Skin epidermis (tissue), 12 donors: ENCODE measurements around the gene DENND4A.
"Not testable (repeated sequence)": the region's sequence is repeated elsewhere in the genome, so short reads cannot be mapped to it uniquely, and the experiment has no call there.

Source experiments
- H3K27ac ChIP-seq, 21 experiments: fragments of 200-600 bp; sonication (generic) in 11 of 21; one replicate each; pipeline ENCODE4 v1.5.0; 2020; ENCODE audit warnings: mild to moderate bottlenecking in 3 of 21, inconsistent platforms in 2 of 21, moderate library complexity in 2 of 21
- H3K4me3 ChIP-seq, 7 experiments: fragments of 200-600 bp; sonication (generic) in 2 of 7; one replicate each; pipeline ENCODE4 v1.5.0; 2020; ENCODE audit warnings: inconsistent platforms in 2 of 7, mild to moderate bottlenecking in 2 of 7, moderate library complexity in 1 of 7

The DENND4A gene

DNA sequence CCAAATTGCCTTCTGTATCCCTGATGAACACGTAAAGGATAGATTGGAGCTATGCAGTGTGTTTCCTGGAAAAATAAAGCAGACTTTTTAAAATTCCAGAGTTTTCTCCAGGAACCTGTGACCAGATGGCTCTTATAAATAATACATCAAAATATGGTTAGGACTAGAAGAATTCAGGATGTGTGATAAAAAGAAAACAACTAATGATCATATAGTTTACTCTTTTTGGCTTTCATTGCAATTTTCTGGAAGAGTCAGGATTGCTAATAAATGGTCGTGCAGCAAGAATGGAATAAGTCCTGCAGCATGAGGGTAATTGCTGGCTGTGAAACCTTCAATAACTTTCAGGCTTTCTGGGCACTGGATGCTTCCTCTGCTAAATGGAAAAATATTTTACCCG is 30.2 kb upstream of the DENND4A start:
- Histone ChIP-seq H3K4me3 (no peak overlapping the region), H3K27ac (peak overlapping the region in 1 of 21 experiments; percentile 11)

DNA sequence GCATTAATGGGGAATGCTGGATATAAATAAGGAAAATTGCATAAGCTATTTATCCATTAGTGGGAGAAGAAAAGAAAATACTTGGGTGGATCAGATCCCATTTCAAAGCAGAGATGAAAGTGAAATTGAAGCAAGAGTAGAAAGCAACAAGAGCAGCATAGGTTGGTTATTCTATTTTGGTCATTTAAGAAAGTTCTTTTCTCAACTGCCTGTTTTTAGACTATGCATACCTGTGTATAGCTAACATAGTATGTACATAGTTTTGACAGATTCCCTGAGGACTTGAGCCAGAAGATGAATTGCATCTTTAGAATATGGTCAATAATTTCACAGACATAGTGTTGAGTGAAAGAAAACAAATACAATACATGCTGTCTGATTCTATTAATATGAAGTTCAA is 29.0 kb upstream of the DENND4A start:
- Histone ChIP-seq H3K27ac (peak overlapping the region in 1 of 21 experiments; percentile 40), H3K4me3 (no peak overlapping the region)

DNA sequence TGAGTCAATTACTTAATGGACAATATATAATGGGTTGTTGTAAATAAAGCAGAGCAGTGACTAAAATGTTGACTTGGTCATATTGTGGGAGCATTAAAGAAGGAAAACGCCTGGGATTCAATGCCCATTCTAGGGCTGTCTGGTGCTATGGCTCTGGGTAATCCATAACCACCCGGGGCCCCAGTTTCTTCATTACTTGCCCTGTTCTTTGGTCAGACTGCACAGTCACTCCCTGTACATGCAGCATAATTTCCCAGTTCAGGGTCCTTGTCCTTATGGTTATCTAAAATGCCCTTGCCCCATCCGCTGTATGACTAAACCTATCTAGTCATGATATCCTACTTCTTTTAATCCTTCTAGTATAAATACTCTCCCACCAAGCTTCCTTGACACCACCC is 27.5 kb upstream of the DENND4A start:
- H3K4me3 ChIP-seq: no peak overlapping the region
- H3K27ac ChIP-seq: peak overlapping the region in 13 of 21 experiments; percentile 16 to 81 (median 58)

DNA sequence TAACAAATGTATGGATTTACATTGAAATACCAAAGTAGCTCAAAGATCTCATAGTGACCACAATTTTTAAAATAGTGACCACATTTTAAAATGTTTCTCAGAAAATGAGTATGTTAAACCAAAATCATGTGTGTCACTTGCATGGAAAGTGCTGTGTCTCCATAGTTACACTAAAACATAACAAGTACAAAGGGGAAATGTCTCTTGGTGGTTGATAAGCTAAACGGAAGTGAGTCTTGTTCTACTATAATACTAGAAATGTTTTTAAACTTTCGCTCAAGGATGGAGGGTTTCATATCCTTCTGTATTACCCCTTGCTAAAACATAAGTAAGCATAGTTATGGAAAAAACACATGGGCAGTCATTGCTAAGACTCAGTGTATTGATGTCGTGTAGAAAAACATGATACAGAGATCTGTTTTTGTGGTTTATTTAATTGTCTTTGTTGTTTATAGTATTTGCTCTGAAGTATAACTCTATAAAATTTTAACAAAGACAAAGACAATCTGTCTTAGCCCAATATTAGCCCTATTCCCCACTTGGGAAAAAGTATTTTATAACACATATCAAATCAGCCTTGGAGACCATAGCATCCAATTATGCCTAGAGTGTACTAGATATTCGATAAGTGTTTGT is 27.0 kb upstream of the DENND4A start:
- H3K4me3 ChIP-seq: no peak overlapping the region
- peak overlapping the region in 14 of 21 experiments; percentile 16 to 81 (median 58) for H3K27ac ChIP-seq

DNA sequence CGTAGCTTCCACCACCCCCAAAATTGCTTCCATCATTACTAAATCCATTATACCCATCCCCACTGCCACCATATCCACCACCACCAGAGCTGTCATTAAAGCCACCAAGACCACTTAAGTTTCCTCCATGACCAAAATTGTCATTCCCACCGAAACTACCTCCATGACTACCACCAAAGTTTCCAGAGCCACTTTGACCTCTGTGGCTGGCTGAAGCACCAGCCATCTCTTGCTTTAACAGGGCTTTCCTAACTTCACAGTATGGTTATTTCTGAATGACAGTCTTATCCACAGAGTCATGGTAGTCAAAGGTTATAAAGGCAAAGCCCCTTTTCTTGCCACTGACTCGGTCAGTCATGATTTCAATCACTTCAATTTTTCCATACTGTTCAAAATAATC is 24.3 kb upstream of the DENND4A start:
- no peak overlapping the region for H3K27ac ChIP-seq
- H3K4me3 ChIP-seq: no peak overlapping the region

DNA sequence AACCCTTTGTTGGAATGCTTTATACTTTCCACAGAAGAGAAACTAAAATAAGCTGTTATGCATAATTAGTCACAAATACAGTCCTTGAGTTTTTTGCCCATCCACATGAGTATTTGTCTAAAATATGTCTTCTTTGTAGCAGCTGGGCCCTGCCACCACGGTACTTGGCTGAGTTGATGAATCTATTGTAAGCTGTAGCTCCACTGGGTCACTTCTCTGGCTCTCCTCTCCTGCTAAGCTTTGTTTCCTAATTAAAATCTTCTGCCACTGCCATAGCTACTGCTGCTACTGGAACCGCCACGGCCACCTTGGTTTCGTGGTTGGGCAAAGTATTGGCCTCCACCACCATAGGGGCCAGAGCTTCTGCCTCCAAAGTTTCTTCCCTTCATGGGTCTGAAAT is 23.9 kb upstream of the DENND4A start:
- H3K4me3 ChIP-seq, H3K27ac ChIP-seq: not testable (repeated sequence)

DNA sequence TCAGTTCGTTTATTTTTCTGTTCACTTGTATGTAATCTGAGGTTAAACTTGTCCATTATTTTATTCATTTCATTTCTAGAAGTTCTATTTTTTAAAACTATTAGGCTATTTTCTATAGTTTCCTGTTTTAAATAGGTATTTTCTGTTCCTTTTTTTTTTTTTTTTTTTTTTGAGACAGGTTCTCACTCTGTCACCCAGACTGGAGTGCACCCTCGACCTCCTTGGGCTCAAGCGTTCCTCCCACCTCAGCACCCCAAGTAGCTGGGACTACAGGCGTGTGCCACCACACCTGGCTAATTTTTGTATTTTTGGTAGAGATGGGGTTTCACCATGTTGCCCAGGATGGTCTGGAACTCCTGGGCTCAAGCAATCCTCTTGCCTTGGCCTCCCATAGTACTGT is 22.2 kb upstream of the DENND4A start:
- not testable (repeated sequence) for H3K4me3 ChIP-seq, H3K27ac ChIP-seq

DNA sequence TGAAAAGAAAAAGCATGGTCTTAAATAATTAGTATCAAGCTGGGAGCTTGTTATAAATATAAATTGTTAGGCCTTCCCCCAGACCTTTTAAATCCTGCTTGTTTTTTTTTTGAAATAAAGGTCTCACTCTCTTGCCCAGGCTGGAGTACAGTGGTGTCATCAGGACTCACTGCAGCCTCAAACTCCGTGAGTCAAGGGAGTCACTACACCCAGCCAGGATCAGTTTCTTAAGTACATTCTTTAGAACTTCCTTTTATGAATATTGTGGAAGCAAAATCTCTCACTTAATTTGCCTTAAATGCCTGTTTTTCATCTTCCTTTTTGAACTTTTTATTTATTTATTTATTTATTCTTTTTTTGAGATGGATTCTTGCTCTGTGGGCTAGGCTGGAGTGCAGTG is 20.8 kb upstream of the DENND4A start:
- Histone ChIP-seq H3K4me3 (no peak overlapping the region), H3K27ac (no peak overlapping the region)

DNA sequence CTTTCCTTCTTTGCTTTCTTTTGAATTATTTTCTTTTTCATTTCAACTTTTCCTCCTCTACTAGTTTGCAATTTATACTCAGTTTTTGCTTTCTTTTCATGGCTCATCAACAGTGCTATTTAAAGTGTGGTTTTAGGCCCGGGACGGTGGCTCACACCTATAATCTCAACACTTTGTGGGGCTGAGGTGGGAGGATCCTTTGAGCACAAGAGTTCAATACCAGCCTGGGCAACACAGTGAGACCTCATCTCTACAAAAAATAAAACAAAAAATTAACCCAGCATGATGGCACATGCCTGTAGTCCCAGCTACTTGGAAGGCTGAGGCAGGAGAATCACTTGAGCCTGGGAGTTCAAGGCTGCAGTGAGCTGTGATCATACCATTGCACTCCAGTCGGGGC is 20.4 kb upstream of the DENND4A start:
- Histone ChIP-seq H3K27ac (no peak overlapping the region), H3K4me3 (no peak overlapping the region)

DNA sequence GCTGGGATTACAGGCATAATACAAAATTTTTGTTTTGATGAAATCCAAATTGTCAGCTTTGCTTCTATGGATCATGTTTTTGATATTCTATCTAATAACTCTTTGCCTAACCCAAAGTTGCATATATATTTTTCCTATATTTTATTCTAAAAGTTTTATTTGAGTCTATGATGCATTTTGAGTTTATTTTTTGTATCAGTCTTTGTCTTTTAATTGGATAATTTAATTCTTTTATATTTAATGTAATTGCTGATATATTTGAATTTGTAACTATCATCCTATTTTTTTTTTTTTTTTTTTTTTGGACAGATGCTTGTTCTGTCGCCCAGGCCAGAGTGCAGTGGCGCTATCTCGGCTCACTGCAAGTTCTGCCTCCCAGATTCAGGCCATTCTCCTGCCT is 19.7 kb upstream of the DENND4A start:
- H3K4me3 ChIP-seq: no peak overlapping the region
- no peak overlapping the region for H3K27ac ChIP-seq

DNA sequence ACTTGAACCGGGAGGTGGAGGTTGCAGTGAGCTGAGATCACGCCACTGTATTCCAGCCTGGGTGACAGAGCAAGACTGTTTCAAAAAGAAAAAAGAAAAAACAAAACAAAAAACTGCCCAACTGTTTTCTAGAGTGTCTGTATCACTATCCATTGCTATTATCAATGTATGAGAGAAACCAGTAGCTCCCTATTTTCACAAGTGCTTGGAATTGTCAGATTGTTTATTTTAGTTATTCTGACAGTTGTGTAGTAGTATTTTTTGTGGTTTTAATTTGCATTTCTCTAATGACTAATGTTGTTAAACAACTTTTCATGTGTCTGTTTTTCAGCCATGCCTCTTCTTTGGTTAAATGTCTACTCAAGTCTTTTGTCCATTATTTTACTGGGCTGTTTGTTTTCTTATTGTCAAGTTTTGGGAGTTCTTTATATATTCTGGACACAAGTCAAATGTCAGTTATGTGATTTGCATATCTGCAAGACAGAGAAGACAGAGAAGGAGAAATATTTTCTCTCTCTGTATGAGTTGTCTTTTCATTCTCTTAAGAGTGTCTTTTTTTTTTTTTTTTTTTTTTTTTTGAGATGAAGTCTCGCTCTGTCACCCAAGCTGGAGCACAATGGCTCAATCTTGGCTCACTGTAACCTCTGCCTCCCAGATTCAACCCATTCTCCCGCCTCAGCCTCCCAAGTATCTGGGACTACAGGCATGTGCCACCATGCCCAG is 19.1 kb upstream of the DENND4A start:
- H3K27ac ChIP-seq, H3K4me3 ChIP-seq: not testable (repeated sequence)

DNA sequence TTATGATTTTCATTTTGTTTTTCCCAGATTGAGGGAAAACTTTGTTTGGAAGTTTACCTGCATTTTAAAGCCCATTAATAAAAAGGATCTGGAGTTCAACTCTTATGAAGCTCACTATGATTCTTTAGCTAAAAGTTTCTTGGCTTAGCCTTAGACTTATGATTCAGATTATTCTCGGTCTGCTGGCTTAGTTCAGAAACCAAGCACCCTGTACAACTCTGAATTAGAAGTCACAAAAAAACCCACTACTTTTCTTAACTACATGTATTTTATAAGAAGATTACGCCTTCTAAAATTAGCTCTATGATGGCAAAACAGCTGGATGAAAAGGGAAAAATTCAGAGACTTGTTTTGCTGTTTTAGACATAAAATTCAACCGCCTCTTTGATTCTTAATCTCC is 14.3 kb upstream of the DENND4A start:
- no peak overlapping the region for H3K4me3 ChIP-seq
- H3K27ac ChIP-seq: peak overlapping the region in 4 of 21 experiments; percentile 10 to 82 (median 24)

DNA sequence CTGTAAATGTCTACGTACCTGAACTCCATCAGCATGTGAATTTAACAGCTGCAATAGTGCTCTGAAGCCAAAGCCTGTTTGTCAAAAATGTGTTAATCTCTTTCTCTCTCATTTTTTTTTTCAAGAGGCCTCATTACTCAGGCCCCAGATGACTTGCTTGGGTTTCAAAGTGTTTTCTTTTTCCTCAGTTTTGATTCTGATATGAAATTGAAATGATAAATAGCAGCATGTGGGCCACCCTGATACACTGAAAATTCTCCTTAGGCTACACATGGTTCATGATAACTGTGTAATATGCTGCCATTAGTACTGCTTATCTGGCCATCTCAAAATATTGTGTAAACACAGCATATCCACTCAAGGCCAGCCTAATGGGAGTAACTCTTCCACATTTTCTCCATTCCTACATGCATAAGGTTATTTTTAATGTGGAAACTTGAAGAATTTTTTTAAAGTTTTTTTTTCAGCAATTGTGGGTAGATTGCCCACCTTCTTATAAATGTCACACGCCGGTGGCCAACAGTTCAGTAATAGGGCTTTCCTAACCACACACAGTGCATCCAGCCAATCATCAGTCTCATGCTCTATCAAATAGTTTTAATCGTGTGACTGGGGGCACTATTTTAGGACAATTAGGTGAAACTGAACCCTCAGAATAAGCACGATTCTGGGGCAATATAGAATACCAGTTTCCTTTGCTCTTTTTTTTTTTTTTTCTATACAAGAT is 13.1 kb upstream of the DENND4A start:
- Histone ChIP-seq H3K4me3 (no peak overlapping the region), H3K27ac (peak overlapping the region in 7 of 21 experiments; percentile 6 to 63 (median 47))

DNA sequence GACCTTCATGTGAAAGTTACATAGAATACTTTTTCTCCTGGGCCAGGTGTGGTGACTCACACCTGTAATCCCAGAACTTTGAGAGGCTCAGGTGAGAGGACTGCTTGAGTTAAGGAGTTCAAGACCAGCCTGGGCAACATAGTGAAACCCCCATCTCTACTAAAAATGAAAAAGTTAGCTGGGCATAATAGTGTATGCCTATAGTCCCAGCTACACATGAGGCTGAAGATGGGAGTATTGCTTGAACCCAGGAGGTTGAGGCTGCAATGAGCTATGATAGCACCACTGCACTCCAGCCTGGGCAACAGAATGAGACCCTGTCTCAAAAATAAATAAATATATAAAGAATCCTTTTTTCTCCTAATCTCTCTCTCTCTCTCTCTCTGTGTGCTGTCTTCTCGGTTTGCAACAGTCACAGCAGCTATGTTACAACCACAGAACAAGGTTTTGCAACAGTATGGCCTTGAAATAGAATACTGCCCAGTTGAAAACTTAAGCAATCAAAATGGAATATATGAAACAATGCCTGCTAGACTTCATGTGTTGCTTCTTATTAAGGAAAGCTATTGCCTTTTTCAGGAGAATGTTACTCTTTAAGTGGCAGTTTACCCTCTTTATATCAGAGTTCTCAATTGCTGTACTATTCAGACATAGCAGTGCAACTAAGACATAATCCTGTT is 12.3 kb upstream of the DENND4A start:
- Histone ChIP-seq H3K4me3 (no peak overlapping the region), H3K27ac (peak overlapping the region in 6 of 21 experiments; percentile 6 to 63 (median 40))

DNA sequence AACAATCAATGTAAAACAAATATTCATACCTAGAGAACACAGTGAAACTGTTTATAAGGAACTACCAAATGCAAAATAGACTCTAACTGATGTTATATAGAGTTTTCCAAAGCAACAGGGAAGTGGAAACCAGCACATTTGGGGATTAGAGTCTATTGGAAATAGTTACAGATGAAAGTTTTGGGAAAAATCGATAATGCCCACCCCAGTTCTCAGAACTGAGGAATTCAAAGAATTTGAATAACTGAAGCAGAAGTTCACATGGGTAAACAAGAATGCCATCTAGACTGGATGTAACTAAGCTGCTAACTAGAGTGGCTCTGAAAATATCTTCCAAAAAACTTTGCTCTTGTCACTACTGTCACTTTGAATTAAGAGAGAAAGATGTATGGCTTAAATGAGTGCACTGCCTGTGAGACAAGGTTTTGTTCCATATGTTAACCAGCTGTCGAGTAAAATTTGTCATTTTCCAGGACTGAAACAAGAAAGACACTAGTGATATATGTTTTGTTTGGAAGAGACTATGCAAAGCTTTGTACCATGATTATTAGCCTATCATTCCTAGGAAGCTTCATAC is 9.2 kb upstream of the DENND4A start:
- Histone ChIP-seq H3K4me3 (no peak overlapping the region), H3K27ac (no peak overlapping the region)

DNA sequence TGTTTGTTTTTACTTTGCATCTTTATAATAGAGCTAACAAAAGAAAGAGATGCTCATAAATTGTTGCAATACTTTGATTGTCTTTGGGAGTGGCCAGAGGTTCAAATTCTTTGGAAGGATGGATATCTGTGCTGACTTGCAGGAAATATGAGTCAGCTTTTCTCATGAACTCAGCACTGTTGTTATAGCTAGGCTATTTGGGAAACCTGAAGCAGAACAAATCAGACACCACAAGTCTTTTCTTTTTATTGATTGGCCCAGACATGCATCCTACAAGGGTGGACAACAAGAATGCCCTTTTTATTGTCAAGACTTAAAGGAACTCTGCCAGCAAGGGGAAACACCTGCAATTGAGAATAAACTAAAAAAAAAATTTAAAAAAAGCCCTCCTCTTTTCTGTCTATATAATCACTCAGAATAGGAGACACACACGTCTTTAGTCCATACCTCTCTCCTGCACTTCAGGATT is 4.6 kb upstream of the DENND4A start:
- Histone ChIP-seq H3K4me3 (no peak overlapping the region), H3K27ac (peak overlapping the region in 6 of 21 experiments; percentile 10 to 28 (median 14))

DNA sequence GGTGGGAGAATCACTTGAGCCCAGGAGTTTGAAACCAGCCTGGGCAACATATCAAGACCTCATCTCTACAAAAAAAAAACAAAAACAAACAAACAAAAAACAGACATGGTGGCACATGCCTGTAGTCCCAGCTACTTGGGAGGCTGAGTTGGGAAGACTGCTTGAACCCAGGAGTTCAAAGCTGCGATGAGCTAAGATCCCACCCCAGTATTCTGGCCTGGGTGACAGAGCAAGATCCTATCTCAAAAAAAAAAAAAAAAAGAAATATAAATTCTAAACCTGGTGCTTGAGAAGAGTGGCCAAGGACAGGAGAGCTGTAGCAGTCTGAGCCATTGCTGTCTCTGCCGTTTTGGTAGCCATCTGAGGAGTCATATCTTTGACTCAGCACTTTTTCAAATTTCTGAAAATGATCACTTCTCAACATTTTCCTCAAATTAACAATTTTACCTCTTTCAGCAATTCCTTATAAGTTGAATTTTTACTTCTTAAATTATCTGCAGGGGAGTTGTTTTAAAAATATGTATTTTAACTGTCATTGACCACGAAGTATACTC is 3.6 kb upstream of the DENND4A start:
- Histone ChIP-seq H3K4me3 (no peak overlapping the region), H3K27ac (peak overlapping the region in 3 of 21 experiments; percentile 14 to 35 (median 16))

DNA sequence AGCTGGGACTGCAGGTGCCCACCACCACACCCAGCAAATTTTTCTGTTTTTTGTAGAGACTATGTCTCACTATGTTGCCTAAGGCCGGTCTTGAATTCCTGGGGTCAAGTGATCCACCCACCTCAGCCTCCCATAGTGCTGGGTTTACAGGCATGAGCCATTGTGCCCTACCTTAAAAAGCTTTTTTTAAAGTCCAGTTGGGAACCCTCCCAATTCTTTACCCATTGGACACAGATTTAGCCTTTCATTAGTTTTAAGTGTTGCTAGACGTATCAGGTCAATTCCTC is 1.7 kb upstream of the DENND4A start:
- Histone ChIP-seq H3K4me3 (no peak overlapping the region), H3K27ac (peak overlapping the region in 1 of 21 experiments; percentile 16)

DNA sequence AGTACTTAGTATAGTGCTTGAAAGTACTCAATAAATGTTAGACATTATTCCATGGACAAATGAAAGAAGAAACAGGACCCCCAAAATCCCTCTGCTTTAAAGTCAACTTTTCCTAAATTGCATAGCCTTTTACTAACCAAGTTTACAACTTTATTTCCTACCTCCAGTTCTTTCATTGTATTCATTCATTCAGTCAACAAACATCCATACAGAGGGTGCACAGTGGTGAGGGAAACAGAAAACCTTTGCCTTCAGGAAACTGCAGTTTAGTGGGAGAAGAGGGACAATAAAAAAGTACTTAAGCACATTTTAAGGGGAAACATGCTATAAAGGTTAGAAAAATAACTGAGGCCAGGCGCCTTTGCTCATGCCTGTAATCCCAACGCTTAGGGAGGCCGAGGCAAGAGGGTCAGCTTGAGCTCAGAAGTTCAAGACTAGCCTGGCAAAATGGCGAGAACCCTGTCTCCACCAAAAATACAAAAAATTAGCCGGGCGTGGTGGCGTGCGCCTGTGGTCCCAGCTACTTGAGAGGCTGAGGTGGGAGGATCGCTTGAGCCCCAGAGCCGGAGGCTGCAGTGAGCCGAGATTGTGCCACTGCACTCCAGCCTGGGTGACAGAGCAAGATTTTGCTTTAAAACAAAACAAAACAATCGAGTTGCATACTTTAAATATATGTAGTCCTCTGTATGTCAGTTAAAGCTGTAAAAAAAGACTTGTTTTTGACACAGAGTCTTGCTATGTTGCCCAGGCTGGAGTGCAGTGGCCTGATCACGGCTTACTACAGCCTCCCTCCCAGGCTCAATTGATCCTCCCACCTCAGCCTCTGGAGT is 1.1 kb upstream of the DENND4A start:
- Histone ChIP-seq H3K4me3 (peak overlapping the region; percentile 79 to 97 (median 93)), H3K27ac (peak overlapping the region; percentile 50 to 99 (median 95))
